HepG2 (cell line): ENCODE measurements around the gene BAIAP2L1. TPM values are rescaled to one million over a fixed set of nuclear protein-coding genes. Genes with fewer than 3 reads are reported as not detected.

Experiments used
- CENPT ChIP-seq: sonication (generic); formaldehyde crosslinking; IDR thresholded peaks from 2 replicates; pipeline ENCODE4 v1.8.0; 2022; ENCODE audit warnings: low read depth, mild to moderate bottlenecking, moderate library complexity, missing genetic modification reagents
- FOXO4 ChIP-seq: sonication (generic); formaldehyde crosslinking; conservative IDR thresholded peaks from 2 replicates; pipeline ENCODE4 v1.8.1; 2023; ENCODE audit warnings: missing genetic modification reagents
- HDAC1 ChIP-seq: sonication (generic); formaldehyde crosslinking; IDR thresholded peaks from 2 replicates; pipeline ENCODE4 v1.5.1; 2020; ENCODE audit warnings: mild to moderate bottlenecking, missing genetic modification reagents
- IRF2 ChIP-seq: IDR thresholded peaks from 2 replicates; pipeline ENCODE4 v1.6.1; 2018; ENCODE audit warnings: missing genetic modification reagents, missing compliant biosample characterization
- JUND ChIP-seq: sonication (generic); formaldehyde crosslinking; IDR thresholded peaks from 2 replicates; pipeline ENCODE4 v1.8.0; 2022; ENCODE audit warnings: mild to moderate bottlenecking, missing genetic modification reagents
- MAZ ChIP-seq, 2 experiments: sonication (generic) in 1 of 2; formaldehyde crosslinking in 1 of 2; IDR thresholded peaks; 2 replicates each; pipeline versions ENCODE4 v1.5.0 to v1.6.1; 2012 to 2020; ENCODE audit warnings: low read depth in 2 of 2, mild to moderate bottlenecking in 2 of 2, borderline replicate concordance in 1 of 2, improper control_type of control experiment in 1 of 2, low read length in 1 of 2, missing genetic modification reagents in 1 of 2, moderate library complexity in 1 of 2
- NFE2L2 ChIP-seq: fragments of 150-350 bp; IDR thresholded peaks from 2 replicates; pipeline ENCODE4 v1.6.1; 2014; ENCODE audit warnings: low read length
- PHF5A ChIP-seq: IDR thresholded peaks from one replicate; pipeline ENCODE4 v1.6.1; 2018; ENCODE audit warnings: low read depth, missing genetic modification reagents; ENCODE audit not compliant: unreplicated experiment
- RARG ChIP-seq: sonication (generic); formaldehyde crosslinking; IDR thresholded peaks from 2 replicates; pipeline ENCODE4 v1.4.0; 2020; ENCODE audit warnings: low read depth, mild to moderate bottlenecking, missing genetic modification reagents
- SMAD3 ChIP-seq: sonication (generic); formaldehyde crosslinking; IDR thresholded peaks from 2 replicates; pipeline ENCODE4 v1.4.0; 2020; ENCODE audit warnings: missing genetic modification reagents
- TBL1XR1 ChIP-seq: fragments of 150-350 bp; IDR thresholded peaks from 2 replicates; pipeline ENCODE4 v1.6.1; 2014; ENCODE audit warnings: borderline replicate concordance, low read length; ENCODE audit not compliant: partially characterized antibody
- TEAD3 ChIP-seq: optimal IDR thresholded peaks from 2 replicates; pipeline ENCODE3; 2016; ENCODE audit warnings: borderline replicate concordance
- YY1 ChIP-seq: IDR thresholded peaks from 2 replicates; pipeline ENCODE4 v1.6.1; 2011; ENCODE audit warnings: low read length, low read depth, moderate library complexity, mild to moderate bottlenecking; ENCODE audit not compliant: insufficient read depth, insufficient replicate concordance
- ZBTB34 ChIP-seq: sonication (generic); formaldehyde crosslinking; IDR thresholded peaks from 2 replicates; pipeline ENCODE4 v1.8.0; 2022; ENCODE audit warnings: mild to moderate bottlenecking, missing genetic modification reagents
- ZNF251 ChIP-seq: sonication (generic); formaldehyde crosslinking; IDR thresholded peaks from 2 replicates; pipeline ENCODE4 v1.9.0; 2021; ENCODE audit warnings: mild to moderate bottlenecking, missing genetic modification reagents
- ZNF460 ChIP-seq: sonication (generic); formaldehyde crosslinking; IDR thresholded peaks from 2 replicates; pipeline ENCODE4 v1.5.1; 2020; ENCODE audit warnings: missing genetic modification reagents, mild to moderate bottlenecking, borderline replicate concordance
- ZNF550 ChIP-seq: sonication (generic); formaldehyde crosslinking; IDR thresholded peaks from 2 replicates; pipeline ENCODE4 v1.4.0; 2020; ENCODE audit warnings: mild to moderate bottlenecking, missing genetic modification reagents, borderline replicate concordance
- ZNF841 ChIP-seq: sonication (generic); formaldehyde crosslinking; IDR thresholded peaks from 2 replicates; pipeline ENCODE4 v1.8.1; 2023; ENCODE audit warnings: missing genetic modification reagents, borderline replicate concordance
- ZSCAN25 ChIP-seq: sonication (generic); formaldehyde crosslinking; IDR thresholded peaks from 2 replicates; pipeline ENCODE4 v1.8.0; 2022; ENCODE audit warnings: mild to moderate bottlenecking, missing genetic modification reagents
- ZSCAN29 ChIP-seq: sonication (generic); formaldehyde crosslinking; conservative IDR thresholded peaks from 2 replicates; pipeline ENCODE4 v1.4.0; 2020; ENCODE audit warnings: mild to moderate bottlenecking, missing genetic modification reagents
- polyA plus RNA-seq, 8 experiments: library from polyadenylated mRNA; depleted of rRNA in 3 of 8; stranded (reverse) in 7 of 8; unstranded in 1 of 8; fragments of >200 nt; fragmentation: Illumina TruSeq in 4 of 8; extraction: Trizol in 4 of 8; gene quantifications; 2 replicates each; pipeline versions ENCODE4 v1.2.1 to v1.2.3, GENCODE V29; 2011 to 2016; ENCODE audit warnings: low read depth in 4 of 8, missing spikeins in 1 of 8, mixed read lengths in 1 of 8; ENCODE audit not compliant: insufficient read depth in 1 of 8
- total RNA-seq, 5 experiments: library from RNA; depleted of rRNA; stranded (reverse); fragments of >200 nt; fragmentation: Illumina TruSeq; extraction: Trizol; gene quantifications; 2 replicates each; pipeline ENCODE4 v1.2.3, GENCODE V29; 2016; ENCODE audit warnings: low read depth in 1 of 5
- TF ChIP-seq, protein P1 (sequence below): sonication (generic); formaldehyde crosslinking; IDR thresholded peaks from 2 replicates; pipeline ENCODE4 v1.4.0; 2020; ENCODE audit warnings: missing genetic modification reagents
- TF ChIP-seq, protein P2 (sequence below): sonication (generic); formaldehyde crosslinking; IDR thresholded peaks from 2 replicates; pipeline ENCODE4 v1.4.0; 2020; ENCODE audit warnings: missing genetic modification reagents, borderline replicate concordance

BAIAP2L1 gene
- total and polyA plus RNA-seq, 2 of the 13 experiments (the other 11 are each of a cell fraction or from before 2014, with no cell fraction given): 13.0 to 21.5 TPM

DNA sequence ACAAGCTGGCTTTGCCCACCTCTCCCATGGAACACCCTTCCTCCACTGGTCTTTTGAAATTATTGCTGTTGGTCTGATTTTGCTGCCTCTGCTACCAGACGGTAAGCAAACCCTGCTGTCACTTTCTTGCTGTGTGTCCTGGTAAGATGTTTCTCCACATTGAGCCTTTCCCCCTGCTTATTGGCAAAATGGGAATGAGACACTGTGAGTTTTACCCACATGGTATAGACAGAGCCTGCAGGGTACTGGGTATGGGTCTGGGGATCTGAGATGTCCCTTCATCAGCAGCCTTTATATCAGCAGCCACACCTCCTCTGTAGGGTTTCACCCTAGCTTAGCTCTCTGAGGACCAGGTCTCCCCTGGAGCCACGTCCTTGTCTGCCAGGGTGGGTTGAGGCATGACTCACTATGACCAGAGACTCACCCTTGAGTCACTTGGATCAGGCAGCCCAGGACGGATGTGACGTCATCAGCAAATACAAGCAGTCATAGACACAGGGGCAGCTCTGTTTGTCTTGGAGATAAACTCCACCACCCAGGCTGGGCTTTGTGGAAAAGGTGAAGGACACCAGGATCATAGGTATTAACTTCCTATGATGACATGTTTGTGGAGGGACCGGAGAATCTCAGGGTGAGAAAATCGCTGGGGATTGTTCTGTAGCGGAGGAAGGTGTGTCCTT lies 17.9 kb upstream of the BAIAP2L1 start (continued):
- TF ChIP-seq, protein P1, sequence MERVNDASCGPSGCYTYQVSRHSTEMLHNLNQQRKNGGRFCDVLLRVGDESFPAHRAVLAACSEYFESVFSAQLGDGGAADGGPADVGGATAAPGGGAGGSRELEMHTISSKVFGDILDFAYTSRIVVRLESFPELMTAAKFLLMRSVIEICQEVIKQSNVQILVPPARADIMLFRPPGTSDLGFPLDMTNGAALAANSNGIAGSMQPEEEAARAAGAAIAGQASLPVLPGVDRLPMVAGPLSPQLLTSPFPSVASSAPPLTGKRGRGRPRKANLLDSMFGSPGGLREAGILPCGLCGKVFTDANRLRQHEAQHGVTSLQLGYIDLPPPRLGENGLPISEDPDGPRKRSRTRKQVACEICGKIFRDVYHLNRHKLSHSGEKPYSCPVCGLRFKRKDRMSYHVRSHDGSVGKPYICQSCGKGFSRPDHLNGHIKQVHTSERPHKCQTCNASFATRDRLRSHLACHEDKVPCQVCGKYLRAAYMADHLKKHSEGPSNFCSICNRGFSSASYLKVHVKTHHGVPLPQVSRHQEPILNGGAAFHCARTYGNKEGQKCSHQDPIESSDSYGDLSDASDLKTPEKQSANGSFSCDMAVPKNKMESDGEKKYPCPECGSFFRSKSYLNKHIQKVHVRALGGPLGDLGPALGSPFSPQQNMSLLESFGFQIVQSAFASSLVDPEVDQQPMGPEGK (CRISPR knock-in tag): peak; percentile 83
- TF ChIP-seq ZNF841 (CRISPR knock-in tag) (no peak), YY1 (no peak), TBL1XR1 (peak; percentile 71), FOXO4 (CRISPR knock-in tag) (no peak), PHF5A (CRISPR knock-in tag) (no peak), IRF2 (CRISPR knock-in tag) (peak; percentile 92), MAZ (IDR thresholded peaks at IDR 0.05; ENCODE audit: borderline replicate concordance, low read depth, low read length) (no peak), MAZ (CRISPR knock-in tag; IDR thresholded peaks at IDR 0.05; ENCODE audit: low read depth) (peak; percentile 53; the same call in 1 of the 2 replicates), ZBTB34 (CRISPR knock-in tag) (peak; percentile 75; the same call in 1 of the 2 replicates), ZSCAN29 (CRISPR knock-in tag) (peak; percentile 80), SMAD3 (CRISPR knock-in tag) (peak; percentile 68), JUND (peak; percentile 99), ZSCAN25 (CRISPR knock-in tag) (peak; percentile 10; the same call in 1 of the 2 replicates), ZNF550 (CRISPR knock-in tag) (no peak), NFE2L2 (no peak), RARG (CRISPR knock-in tag) (no peak), ZNF460 (CRISPR knock-in tag) (no peak), ZNF251 (CRISPR knock-in tag) (no peak), TEAD3 (CRISPR knock-in tag) (peak; percentile 77), HDAC1 (CRISPR knock-in tag) (peak; percentile 93), CENPT (no peak; the same call in 1 of the 2 replicates)
- TF ChIP-seq, protein P2, sequence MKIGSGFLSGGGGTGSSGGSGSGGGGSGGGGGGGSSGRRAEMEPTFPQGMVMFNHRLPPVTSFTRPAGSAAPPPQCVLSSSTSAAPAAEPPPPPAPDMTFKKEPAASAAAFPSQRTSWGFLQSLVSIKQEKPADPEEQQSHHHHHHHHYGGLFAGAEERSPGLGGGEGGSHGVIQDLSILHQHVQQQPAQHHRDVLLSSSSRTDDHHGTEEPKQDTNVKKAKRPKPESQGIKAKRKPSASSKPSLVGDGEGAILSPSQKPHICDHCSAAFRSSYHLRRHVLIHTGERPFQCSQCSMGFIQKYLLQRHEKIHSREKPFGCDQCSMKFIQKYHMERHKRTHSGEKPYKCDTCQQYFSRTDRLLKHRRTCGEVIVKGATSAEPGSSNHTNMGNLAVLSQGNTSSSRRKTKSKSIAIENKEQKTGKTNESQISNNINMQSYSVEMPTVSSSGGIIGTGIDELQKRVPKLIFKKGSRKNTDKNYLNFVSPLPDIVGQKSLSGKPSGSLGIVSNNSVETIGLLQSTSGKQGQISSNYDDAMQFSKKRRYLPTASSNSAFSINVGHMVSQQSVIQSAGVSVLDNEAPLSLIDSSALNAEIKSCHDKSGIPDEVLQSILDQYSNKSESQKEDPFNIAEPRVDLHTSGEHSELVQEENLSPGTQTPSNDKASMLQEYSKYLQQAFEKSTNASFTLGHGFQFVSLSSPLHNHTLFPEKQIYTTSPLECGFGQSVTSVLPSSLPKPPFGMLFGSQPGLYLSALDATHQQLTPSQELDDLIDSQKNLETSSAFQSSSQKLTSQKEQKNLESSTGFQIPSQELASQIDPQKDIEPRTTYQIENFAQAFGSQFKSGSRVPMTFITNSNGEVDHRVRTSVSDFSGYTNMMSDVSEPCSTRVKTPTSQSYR: peak; percentile 44; the same call in 1 of the 2 replicates
